Endodermal cell (in vitro differentiated cells): ENCODE results near the gene PPP1R16B. TPM values are rescaled to one million over a fixed set of nuclear protein-coding genes. Genes with fewer than 3 reads are reported as not detected.

Source experiments
- DNase-seq: peaks from one replicate; pipeline ENCODE4 v3.0.0-alpha.2; 2017
- H3K27ac ChIP-seq: 2 replicates; pipeline ENCODE4 v1.5.1; 2013; ENCODE audit warnings: mild to moderate bottlenecking, low read depth, low read length, moderate library complexity
- H3K27me3 ChIP-seq: 2 replicates; pipeline ENCODE4 v1.6.1; 2013; ENCODE audit warnings: mild to moderate bottlenecking, low read length, moderate library complexity; ENCODE audit not compliant: insufficient read depth, control insufficient read depth, poor library complexity, severe bottlenecking
- H3K36me3 ChIP-seq: 2 replicates; pipeline ENCODE4 v1.7.0; 2013; ENCODE audit warnings: mild to moderate bottlenecking, low read length, moderate library complexity; ENCODE audit not compliant: control insufficient read depth, insufficient read depth
- H3K4me1 ChIP-seq: one replicate; pipeline ENCODE4 v1.7.0; 2013; ENCODE audit warnings: low read length; ENCODE audit not compliant: control insufficient read depth, insufficient read depth
- H3K4me3 ChIP-seq: 2 replicates; pipeline ENCODE4 v1.5.1; 2013; ENCODE audit warnings: mild to moderate bottlenecking, low read length, moderate library complexity
- H3K9ac ChIP-seq: 2 replicates; pipeline ENCODE4 v1.6.1; 2013; ENCODE audit warnings: mild to moderate bottlenecking, low read length, moderate library complexity; ENCODE audit not compliant: poor library complexity, severe bottlenecking; ENCODE audit errors: extremely low read depth
- H3K9me3 ChIP-seq: 2 replicates; pipeline ENCODE4 v1.6.1; 2013; ENCODE audit warnings: mild to moderate bottlenecking, low read length, moderate library complexity; ENCODE audit not compliant: control insufficient read depth
- H3K27ac Mint-ChIP-seq: 2 replicates; pipeline ENCODE4 v1.8.0; 2020; ENCODE audit warnings: mixed read lengths
- H3K27me3 Mint-ChIP-seq: 2 replicates; pipeline ENCODE4 v1.8.0; 2021; ENCODE audit warnings: mild to moderate bottlenecking, mixed read lengths; ENCODE audit not compliant: insufficient read depth
- H3K36me3 Mint-ChIP-seq: 2 replicates; pipeline ENCODE4 v1.8.0; 2020; ENCODE audit warnings: low read depth, mixed read lengths
- H3K4me1 Mint-ChIP-seq: 2 replicates; pipeline ENCODE4 v1.8.0; 2020; ENCODE audit warnings: mixed read lengths
- H3K4me3 Mint-ChIP-seq: 2 replicates; pipeline ENCODE4 v1.8.0; 2020; ENCODE audit warnings: mild to moderate bottlenecking, moderate library complexity, mixed read lengths
- H3K9me3 Mint-ChIP-seq: 2 replicates; pipeline ENCODE4 v1.8.0; 2020; ENCODE audit warnings: mild to moderate bottlenecking, mixed read lengths
- CTCF ChIP-seq: fragments of 200-600 bp; sonication (generic); conservative IDR thresholded peaks from 2 replicates; pipeline ENCODE4 v1.5.0; 2021; ENCODE audit warnings: antibody characterized with exemption, mild to moderate bottlenecking
- WGBS, 2 experiments: methylation state at CpG; one replicate each; pipeline versions ENCODE4 v1.1.5 to v1.1.7; 2013; ENCODE audit warnings: missing lambda C conversion rate in 2 of 2, mixed read lengths in 1 of 2; ENCODE audit not compliant: insufficient coverage in 1 of 2, insufficient read length in 1 of 2; 5-methylcytosine and 5-hydroxymethylcytosine counted together
- total RNA-seq, 2 donors: library from RNA; stranded (reverse); fragmentation: NEBNext Ultra II Directional in 1 of 2; extraction: Animal tissue kit (Norgen Biotek cat#: 25700) in 1 of 2; gene quantifications; 2 replicates in 1 of 2; 3 replicates in 1 of 2; pipeline ENCODE4 v1.2.1, GENCODE V29; 2021

Gene PPP1R16B
- total RNA-seq, 2 donors from 2014 or later = 6.7 to 15.3 TPM

GRCh38 chr20:38917657-38918056 is 112.2 kb downstream of the PPP1R16B start:
- Histone ChIP-seq H3K27me3 (no peaks in the 10 kb centered on the region), H3K9me3 (no peaks in the 10 kb centered on the region), H3K27ac (no peak overlapping the region), H3K4me1 (no peaks in the 10 kb centered on the region), H3K4me3 (no peak overlapping the region), H3K36me3 (peaks cover 41% of the 10 kb centered on the region), H3K9ac (no peak overlapping the region)
- Mint-ChIP-seq H3K27ac (no peak overlapping the region), H3K9me3 (no peaks in the 10 kb centered on the region), H3K4me3 (no peak overlapping the region), H3K27me3 (no peaks in the 10 kb centered on the region), H3K36me3 (peaks cover 19% of the 10 kb centered on the region), H3K4me1 (peaks cover 3% of the 10 kb centered on the region)
- TF ChIP-seq CTCF = no peak
- no peak for DNase-seq
- 85 to 94% methylated on average over 3 to 4 of the region's 4 CpGs for WGBS, 2 experiments

GRCh38 chr20:38918172-38918571 is 112.7 kb downstream of the PPP1R16B start:
- WGBS, 2 experiments = 95 to 99% methylated on average over 15 to 19 of the region's 19 CpGs
- DNase-seq = no peak
- H3K27me3 ChIP-seq = no peaks in the 10 kb centered on the region
- H3K9ac ChIP-seq = no peak overlapping the region
- Mint-ChIP-seq H3K9me3 (no peaks in the 10 kb centered on the region), H3K27me3 (no peaks in the 10 kb centered on the region), H3K27ac (no peak overlapping the region), H3K36me3 (peaks cover 16% of the 10 kb centered on the region), H3K4me1 (peaks cover 3% of the 10 kb centered on the region), H3K4me3 (no peak overlapping the region)
- no peak overlapping the region for H3K4me3 ChIP-seq
- no peak overlapping the region for H3K27ac ChIP-seq
- peaks cover 41% of the 10 kb centered on the region for H3K36me3 ChIP-seq
- TF ChIP-seq CTCF = no peak
- no peaks in the 10 kb centered on the region for H3K4me1 ChIP-seq
- no peaks in the 10 kb centered on the region for H3K9me3 ChIP-seq

- no peak overlapping the region for H3K27ac Mint-ChIP-seq
- no peak overlapping the region for H3K4me3 ChIP-seq
- peaks cover 34% of the 10 kb centered on the region for H3K36me3 ChIP-seq
- DNase-seq = no peak
- H3K27ac ChIP-seq = no peak overlapping the region
- H3K4me1 ChIP-seq = no peaks in the 10 kb centered on the region
- no peaks in the 10 kb centered on the region for H3K4me1 Mint-ChIP-seq
- 92% methylated on average over 7 of the region's 7 CpGs; no CpG with 5 or more reads in 1 of the 2 experiments for WGBS, 2 experiments
- no peaks in the 10 kb centered on the region for H3K9me3 ChIP-seq
- peaks cover 13% of the 10 kb centered on the region for H3K36me3 Mint-ChIP-seq
- TF ChIP-seq CTCF = no peak
- no peak overlapping the region for H3K9ac ChIP-seq
- H3K27me3 Mint-ChIP-seq = no peaks in the 10 kb centered on the region
- H3K27me3 ChIP-seq = no peaks in the 10 kb centered on the region
- no peaks in the 10 kb centered on the region for H3K9me3 Mint-ChIP-seq
- H3K4me3 Mint-ChIP-seq = no peak overlapping the region
Observed at GRCh38 chr20:38919683-38920082, 114.2 kb downstream of the PPP1R16B start.
